ENCODE data around the gene PDSS2.

DNA sequence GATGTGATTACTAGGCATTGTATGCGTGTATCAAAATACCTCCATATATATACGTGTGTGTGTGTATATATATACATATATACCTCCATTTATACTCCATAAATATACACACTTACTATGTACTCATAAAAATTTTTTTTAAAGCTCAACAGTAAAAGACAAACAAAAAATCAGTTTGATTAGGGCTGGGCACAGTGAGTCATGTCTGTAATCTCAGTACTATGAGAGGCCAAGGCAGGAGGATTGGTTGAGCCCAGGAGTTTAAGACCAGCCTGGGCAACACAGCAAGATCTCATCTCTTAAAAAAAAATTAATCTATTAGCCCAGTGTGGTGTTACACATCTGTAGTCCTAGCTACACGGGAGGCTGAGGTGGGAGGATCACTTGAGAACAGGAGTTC, 24.6 kb downstream of the PDSS2 start:
- TF ChIP-seq, protein P1, sequence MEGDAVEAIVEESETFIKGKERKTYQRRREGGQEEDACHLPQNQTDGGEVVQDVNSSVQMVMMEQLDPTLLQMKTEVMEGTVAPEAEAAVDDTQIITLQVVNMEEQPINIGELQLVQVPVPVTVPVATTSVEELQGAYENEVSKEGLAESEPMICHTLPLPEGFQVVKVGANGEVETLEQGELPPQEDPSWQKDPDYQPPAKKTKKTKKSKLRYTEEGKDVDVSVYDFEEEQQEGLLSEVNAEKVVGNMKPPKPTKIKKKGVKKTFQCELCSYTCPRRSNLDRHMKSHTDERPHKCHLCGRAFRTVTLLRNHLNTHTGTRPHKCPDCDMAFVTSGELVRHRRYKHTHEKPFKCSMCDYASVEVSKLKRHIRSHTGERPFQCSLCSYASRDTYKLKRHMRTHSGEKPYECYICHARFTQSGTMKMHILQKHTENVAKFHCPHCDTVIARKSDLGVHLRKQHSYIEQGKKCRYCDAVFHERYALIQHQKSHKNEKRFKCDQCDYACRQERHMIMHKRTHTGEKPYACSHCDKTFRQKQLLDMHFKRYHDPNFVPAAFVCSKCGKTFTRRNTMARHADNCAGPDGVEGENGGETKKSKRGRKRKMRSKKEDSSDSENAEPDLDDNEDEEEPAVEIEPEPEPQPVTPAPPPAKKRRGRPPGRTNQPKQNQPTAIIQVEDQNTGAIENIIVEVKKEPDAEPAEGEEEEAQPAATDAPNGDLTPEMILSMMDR (IDR thresholded peaks at IDR 0.05) = no peak
- TF ChIP-seq POLR2A (IDR thresholded peaks at IDR 0.05) = no peak
